BE2C (cell line): Measurements from ENCODE around the gene UNC13B.

Experiments
- DNase-seq: peaks from one replicate; pipeline ENCODE4 v3.0.0-alpha.2; 2020
- H3K27me3 ChIP-seq: fragments of 250-450 bp; sonication (Bioruptor Pico); 2 replicates; pipeline ENCODE4 v1.5.1; 2020; ENCODE audit warnings: mild to moderate bottlenecking
- H3K36me3 ChIP-seq: fragments of 250-450 bp; sonication (Bioruptor Pico); 2 replicates; pipeline ENCODE4 v1.5.1; 2020; ENCODE audit warnings: mild to moderate bottlenecking
- H3K4me1 ChIP-seq: fragments of 250-450 bp; sonication (Bioruptor Pico); 2 replicates; pipeline ENCODE4 v1.5.1; 2020
- H3K4me3 ChIP-seq: 2 replicates; pipeline ENCODE4 v1.5.1; 2011; ENCODE audit warnings: low read depth, low read length
- H3K9me3 ChIP-seq: fragments of 250-450 bp; sonication (Bioruptor Pico); 2 replicates; pipeline ENCODE4 v1.5.1; 2020
- CTCF ChIP-seq: IDR thresholded peaks from 2 replicates; pipeline ENCODE4 v1.5.1; 2012; ENCODE audit warnings: mild to moderate bottlenecking, low read depth, low read length

UNC13B gene

GRCh38 chr9:35353731-35354365 is 192.0 kb downstream of the UNC13B start:
- no peaks in the 10 kb centered on the region for H3K36me3 ChIP-seq
- no peaks in the 10 kb centered on the region for H3K27me3 ChIP-seq
- H3K4me3 ChIP-seq = no peak overlapping the region
- TF ChIP-seq CTCF = no peak
- DNase-seq = no peak
- H3K4me1 ChIP-seq = no peaks in the 10 kb centered on the region
- no peaks in the 10 kb centered on the region for H3K9me3 ChIP-seq

- no peak overlapping the region for H3K4me3 ChIP-seq
- no peak for DNase-seq
- no peaks in the 10 kb centered on the region for H3K4me1 ChIP-seq
- no peaks in the 10 kb centered on the region for H3K9me3 ChIP-seq
- TF ChIP-seq CTCF = no peak
- no peaks in the 10 kb centered on the region for H3K36me3 ChIP-seq
- H3K27me3 ChIP-seq = no peaks in the 10 kb centered on the region
Measured at GRCh38 chr9:35355939-35356338, 194.1 kb downstream of the UNC13B start.

GRCh38 chr9:35357116-35357515 is 195.3 kb downstream of the UNC13B start:
- DNase-seq = no peak
- Histone ChIP-seq H3K9me3 (no peaks in the 10 kb centered on the region), H3K36me3 (no peaks in the 10 kb centered on the region), H3K4me1 (no peaks in the 10 kb centered on the region), H3K4me3 (no peak overlapping the region), H3K27me3 (no peaks in the 10 kb centered on the region)
- TF ChIP-seq CTCF = no peak

GRCh38 chr9:35357826-35358225 is 196.0 kb downstream of the UNC13B start:
- H3K9me3 ChIP-seq = no peaks in the 10 kb centered on the region

GRCh38 chr9:35364817-35365585 is 203.2 kb downstream of the UNC13B start:
- TF ChIP-seq CTCF = no peak
- Histone ChIP-seq H3K9me3 (no peaks in the 10 kb centered on the region), H3K4me1 (no peaks in the 10 kb centered on the region), H3K4me3 (no peak overlapping the region), H3K27me3 (no peaks in the 10 kb centered on the region), H3K36me3 (no peaks in the 10 kb centered on the region)
- no peak for DNase-seq

More at GRCh38 chr9:35357826-35358225, 196.0 kb downstream of the UNC13B start:
- TF ChIP-seq CTCF = no peak
- Histone ChIP-seq H3K4me1 (no peaks in the 10 kb centered on the region), H3K27me3 (no peaks in the 10 kb centered on the region), H3K4me3 (no peak overlapping the region), H3K36me3 (no peaks in the 10 kb centered on the region)
- DNase-seq = no peak

- Histone ChIP-seq H3K36me3 (no peaks in the 10 kb centered on the region; the same call in 1 of the 2 replicates), H3K4me3 (no peak overlapping the region), H3K4me1 (no peaks in the 10 kb centered on the region), H3K9me3 (no peaks in the 10 kb centered on the region), H3K27me3 (no peaks in the 10 kb centered on the region)
- no peak for TF ChIP-seq CTCF
- no peak for DNase-seq
Measured at GRCh38 chr9:35366627-35367026, 204.8 kb downstream of the UNC13B start.
